Dermis microvascular lymphatic vessel endothelial cell (primary cell): ENCODE measurements around the gene IFNL1. TPM values are rescaled to one million over a fixed set of nuclear protein-coding genes. Genes with fewer than 3 reads are reported as not detected.
"Not testable (repeated sequence)": the region's sequence is repeated elsewhere in the genome, so short reads cannot be mapped to it uniquely, and the experiment has no call there.

ENCODE experiments used
- DNase-seq, 2 donors: peaks; one replicate each; pipeline versions ENCODE4 v3.0.0 to v3.0.0-alpha.2; 2010; ENCODE audit warnings: low read depth in 2 of 2
- total RNA-seq: library from RNA; depleted of rRNA; stranded (reverse); fragments of >200 nt; gene quantifications from 2 replicates; pipeline ENCODE4 v1.2.1, GENCODE V29; 2014

Gene IFNL1
- total RNA-seq, 1 donor from 2014 or later, result not detected

- DNase-seq, result no peak
These were observed 26.0 kb upstream of the IFNL1 start for GRCh38 chr19:39270036-39270871.

GRCh38 chr19:39273859-39274258 is 22.3 kb upstream of the IFNL1 start:
- DNase-seq, result not testable (repeated sequence)

- DNase-seq, result no peak
These were observed 20.6 kb upstream of the IFNL1 start for GRCh38 chr19:39275578-39275977.

GRCh38 chr19:39276740-39277139 is 19.5 kb upstream of the IFNL1 start:
- no peak for DNase-seq

GRCh38 chr19:39277598-39277997 is 18.6 kb upstream of the IFNL1 start:
- DNase-seq, result no peak

GRCh38 chr19:39282021-39282420 is 14.2 kb upstream of the IFNL1 start:
- DNase-seq, result no peak

- DNase-seq, result no peak
These were observed 12.2 kb upstream of the IFNL1 start for GRCh38 chr19:39284032-39284431.

GRCh38 chr19:39293394-39293793 is 2.8 kb upstream of the IFNL1 start:
- DNase-seq, result no peak

- no peak for DNase-seq
These were observed 699 bp downstream of the IFNL1 start for GRCh38 chr19:39296906-39297305.

GRCh38 chr19:39297931-39298634 is 1.9 kb downstream of the IFNL1 start:
- DNase-seq, result no peak

- no peak for DNase-seq
These were observed 3.2 kb downstream of the IFNL1 start for GRCh38 chr19:39299404-39299803.

- DNase-seq, result no peak
These were observed 3.6 kb downstream of the IFNL1 start for GRCh38 chr19:39299832-39300231.

- DNase-seq, result no peak
These were observed 4.8 kb downstream of the IFNL1 start for GRCh38 chr19:39301021-39301420.

- no peak for DNase-seq
These were observed 5.4 kb downstream of the IFNL1 start for GRCh38 chr19:39301562-39301961.

- no peak for DNase-seq
These were observed 7.4 kb downstream of the IFNL1 start for GRCh38 chr19:39303373-39304184.

- DNase-seq, result no peak
These were observed 7.9 kb downstream of the IFNL1 start for GRCh38 chr19:39304185-39304513.

GRCh38 chr19:39304701-39305571 is 8.7 kb downstream of the IFNL1 start:
- no peak for DNase-seq

- no peak for DNase-seq
These were observed 9.9 kb downstream of the IFNL1 start for GRCh38 chr19:39306075-39306474.

- no peak for DNase-seq
These were observed 11.0 kb downstream of the IFNL1 start for GRCh38 chr19:39307046-39307821.

GRCh38 chr19:39307822-39308530 is 11.8 kb downstream of the IFNL1 start:
- DNase-seq, result no peak
